ENCODE measurements around the gene CASS4. TPM values are rescaled to one million over a fixed set of nuclear protein-coding genes. Genes with fewer than 3 reads are reported as not detected.

The CASS4 gene
- total and polyA plus RNA-seq, 4 donors: 0.26 to 1.6 (median 1.1) TPM

DNA sequence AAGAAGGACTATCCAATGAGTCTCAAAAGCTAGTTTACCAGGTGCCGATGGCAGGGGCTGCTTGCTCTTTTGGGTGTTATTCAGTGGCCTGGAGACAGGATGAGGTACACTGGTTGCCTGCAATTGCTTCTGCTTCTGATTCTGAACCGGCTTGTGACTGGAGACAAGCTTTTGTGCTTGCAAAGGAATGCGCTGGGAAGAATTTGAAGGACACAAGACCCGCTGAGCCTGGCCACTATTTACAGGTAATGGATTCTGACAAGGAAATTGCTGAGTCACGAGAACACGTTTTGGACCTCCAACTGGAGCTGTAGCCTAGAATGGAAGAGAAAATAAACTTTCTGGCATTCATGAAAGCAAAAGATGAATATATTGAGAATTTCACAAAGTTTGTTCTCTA lies 25.8 kb upstream of the CASS4 start:
- Histone ChIP-seq H3K36me3 (ENCODE audit: control insufficient read depth in 4 of 4, insufficient read depth in 3 of 4, low read depth in 1 of 4, low read length in 3 of 4) (peaks cover 0 to 6% (median 1%) of the 10 kb centered on the region in 4 donors), H3K27me3 (ENCODE audit: control insufficient read depth in 4 of 4, insufficient read depth in 4 of 4, low read length in 3 of 4) (no peaks in the 10 kb centered on the region), H3K4me1 (ENCODE audit: control insufficient read depth in 4 of 4, insufficient read depth in 4 of 4, low read length in 3 of 4) (peaks cover 0 to 4% (median 3%) of the 10 kb centered on the region in 4 donors), H3K4me3 (ENCODE audit: low read depth in 1 of 3, low read length in 3 of 3) (no peak overlapping the region), H3K27ac (ENCODE audit: low read depth in 1 of 2, low read length in 2 of 2) (no peak overlapping the region), H3K9ac (ENCODE audit: low read depth in 1 of 2, low read length in 2 of 2) (no peak overlapping the region), H3K9me3 (ENCODE audit: control insufficient read depth in 4 of 4, low read length in 3 of 4) (no peaks in the 10 kb centered on the region)
- DNase-seq (ENCODE audit: low spot score): no peak
- WGBS: 97% methylated on average over 6 of the region's 6 CpGs
- TF ChIP-seq FOXA1 (IDR thresholded peaks at IDR 0.05): no peak
- TF ChIP-seq YY1 (IDR thresholded peaks at IDR 0.05): no peak
- TF ChIP-seq ATF3 (IDR thresholded peaks at IDR 0.05): no peak
- no peak for TF ChIP-seq GABPA (IDR thresholded peaks at IDR 0.05 in 1 of 2, conservative IDR thresholded peaks at IDR 0.05 in 1 of 2)

GRCh38 chr20:56388882-56389281 lies 23.2 kb upstream of the CASS4 start:
- H3K4me3 ChIP-seq (ENCODE audit: low read depth in 1 of 3, low read length in 3 of 3): no peak overlapping the region
- H3K36me3 ChIP-seq (ENCODE audit: control insufficient read depth in 4 of 4, insufficient read depth in 3 of 4, low read depth in 1 of 4, low read length in 3 of 4): peaks cover 0 to 6% (median 1%) of the 10 kb centered on the region in 4 donors
- 84% methylated on average over 4 of the region's 4 CpGs for WGBS
- no peaks in the 10 kb centered on the region for H3K9me3 ChIP-seq (ENCODE audit: control insufficient read depth in 4 of 4, low read length in 3 of 4)
- H3K27me3 ChIP-seq (ENCODE audit: control insufficient read depth in 4 of 4, insufficient read depth in 4 of 4, low read length in 3 of 4): no peaks in the 10 kb centered on the region
- no peak overlapping the region for H3K9ac ChIP-seq (ENCODE audit: low read depth in 1 of 2, low read length in 2 of 2)
- H3K27ac ChIP-seq (ENCODE audit: low read depth in 1 of 2, low read length in 2 of 2): no peak overlapping the region
- no peak for TF ChIP-seq SP1 (IDR thresholded peaks at IDR 0.05)
- TF ChIP-seq TAF1 (conservative IDR thresholded peaks at IDR 0.05): no peak
- no peak for TF ChIP-seq RAD21 (IDR thresholded peaks at IDR 0.05)
- no peak for TF ChIP-seq ATF3 (IDR thresholded peaks at IDR 0.05)
- no peak for TF ChIP-seq REST (IDR thresholded peaks at IDR 0.05)
- no peak for TF ChIP-seq NR2F2 (IDR thresholded peaks at IDR 0.05)
- TF ChIP-seq JUND (IDR thresholded peaks at IDR 0.05): no peak
- TF ChIP-seq RXRA (IDR thresholded peaks at IDR 0.05): no peak
- TF ChIP-seq ZBTB33 (IDR thresholded peaks at IDR 0.05): no peak
- TF ChIP-seq, protein P1, sequence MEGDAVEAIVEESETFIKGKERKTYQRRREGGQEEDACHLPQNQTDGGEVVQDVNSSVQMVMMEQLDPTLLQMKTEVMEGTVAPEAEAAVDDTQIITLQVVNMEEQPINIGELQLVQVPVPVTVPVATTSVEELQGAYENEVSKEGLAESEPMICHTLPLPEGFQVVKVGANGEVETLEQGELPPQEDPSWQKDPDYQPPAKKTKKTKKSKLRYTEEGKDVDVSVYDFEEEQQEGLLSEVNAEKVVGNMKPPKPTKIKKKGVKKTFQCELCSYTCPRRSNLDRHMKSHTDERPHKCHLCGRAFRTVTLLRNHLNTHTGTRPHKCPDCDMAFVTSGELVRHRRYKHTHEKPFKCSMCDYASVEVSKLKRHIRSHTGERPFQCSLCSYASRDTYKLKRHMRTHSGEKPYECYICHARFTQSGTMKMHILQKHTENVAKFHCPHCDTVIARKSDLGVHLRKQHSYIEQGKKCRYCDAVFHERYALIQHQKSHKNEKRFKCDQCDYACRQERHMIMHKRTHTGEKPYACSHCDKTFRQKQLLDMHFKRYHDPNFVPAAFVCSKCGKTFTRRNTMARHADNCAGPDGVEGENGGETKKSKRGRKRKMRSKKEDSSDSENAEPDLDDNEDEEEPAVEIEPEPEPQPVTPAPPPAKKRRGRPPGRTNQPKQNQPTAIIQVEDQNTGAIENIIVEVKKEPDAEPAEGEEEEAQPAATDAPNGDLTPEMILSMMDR (IDR thresholded peaks at IDR 0.05; ENCODE audit: low read depth, low read length, missing input control): no peak
- no peak for TF ChIP-seq FOXA1 (IDR thresholded peaks at IDR 0.05)
- TF ChIP-seq GABPA (IDR thresholded peaks at IDR 0.05 in 1 of 2, conservative IDR thresholded peaks at IDR 0.05 in 1 of 2): no peak
- no peak for TF ChIP-seq FOXA2 (IDR thresholded peaks at IDR 0.05)
- TF ChIP-seq, protein P2, sequence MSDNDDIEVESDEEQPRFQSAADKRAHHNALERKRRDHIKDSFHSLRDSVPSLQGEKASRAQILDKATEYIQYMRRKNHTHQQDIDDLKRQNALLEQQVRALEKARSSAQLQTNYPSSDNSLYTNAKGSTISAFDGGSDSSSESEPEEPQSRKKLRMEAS (IDR thresholded peaks at IDR 0.05): no peak
- TF ChIP-seq EGR1 (IDR thresholded peaks at IDR 0.05; ENCODE audit: low read depth in 2 of 2): no peak
- TF ChIP-seq HNF4A (conservative IDR thresholded peaks at IDR 0.05): no peak
- TF ChIP-seq YY1 (IDR thresholded peaks at IDR 0.05): no peak
- TF ChIP-seq HNF4G (IDR thresholded peaks at IDR 0.05): no peak
- DNase-seq (ENCODE audit: low spot score): no peak
- peaks cover 2 to 19% (median 16%) of the 10 kb centered on the region in 4 donors for H3K4me1 ChIP-seq (ENCODE audit: control insufficient read depth in 4 of 4, insufficient read depth in 4 of 4, low read length in 3 of 4)
